Activated naive CD4-positive, alpha-beta T cell treated with anti-CD3 and anti-CD28 coated beads, Interleukin-2, amount 50 U/mL, for 16 hours (primary cell): ENCODE measurements around the gene ADGRA1.
"Not testable (repeated sequence)": the region's sequence is repeated elsewhere in the genome, so short reads cannot be mapped to it uniquely, and the experiment has no call there.

ENCODE experiments used
- DNase-seq: peaks from one replicate; pipeline ENCODE4 v3.0.0-alpha.2; 2020

The ADGRA1 gene

GRCh38 chr10:133151071-133151470, 63.3 kb downstream of the ADGRA1 start:
- DNase-seq: not testable (repeated sequence)

DNA sequence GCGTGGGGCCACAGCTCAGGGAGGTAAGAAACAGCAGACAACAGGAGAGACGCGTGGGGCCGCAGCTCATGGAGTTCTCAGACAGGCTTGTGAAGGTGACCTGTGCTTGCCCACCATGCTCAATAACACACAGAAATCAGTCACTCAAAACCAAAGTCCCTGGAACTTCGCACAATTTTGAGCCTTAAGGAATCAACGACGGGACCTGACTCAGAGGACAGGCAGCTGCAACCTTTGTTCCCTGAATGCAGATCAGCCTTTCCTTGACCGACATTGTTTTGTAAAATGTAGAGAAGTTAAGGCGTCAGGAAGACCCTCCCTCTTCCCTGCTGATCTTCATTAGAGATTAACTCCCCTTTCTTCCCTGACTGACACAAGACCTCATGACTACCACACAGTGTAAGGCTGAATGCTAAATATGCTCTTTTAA, 63.8 kb downstream of the ADGRA1 start:
- no peak for DNase-seq

DNA sequence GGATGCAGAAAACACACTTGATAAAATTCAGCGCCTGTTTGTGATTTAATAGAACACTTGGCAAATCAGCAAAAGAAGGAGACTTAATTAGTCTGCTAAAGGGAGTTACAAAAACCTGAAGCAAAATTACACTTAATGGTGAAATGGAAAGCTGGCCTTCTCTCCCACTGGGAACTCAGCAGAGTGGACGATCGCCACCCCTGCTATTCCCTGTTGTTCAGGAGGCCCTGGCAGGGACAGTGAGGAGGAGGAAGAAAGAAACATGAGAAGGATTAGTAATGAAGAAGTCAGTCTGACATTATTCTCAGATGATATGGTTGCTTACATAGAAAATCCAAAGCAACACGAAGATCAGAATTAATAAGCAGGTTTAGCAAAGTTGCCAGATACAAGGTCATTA, 66.7 kb downstream of the ADGRA1 start:
- no peak for DNase-seq

DNA sequence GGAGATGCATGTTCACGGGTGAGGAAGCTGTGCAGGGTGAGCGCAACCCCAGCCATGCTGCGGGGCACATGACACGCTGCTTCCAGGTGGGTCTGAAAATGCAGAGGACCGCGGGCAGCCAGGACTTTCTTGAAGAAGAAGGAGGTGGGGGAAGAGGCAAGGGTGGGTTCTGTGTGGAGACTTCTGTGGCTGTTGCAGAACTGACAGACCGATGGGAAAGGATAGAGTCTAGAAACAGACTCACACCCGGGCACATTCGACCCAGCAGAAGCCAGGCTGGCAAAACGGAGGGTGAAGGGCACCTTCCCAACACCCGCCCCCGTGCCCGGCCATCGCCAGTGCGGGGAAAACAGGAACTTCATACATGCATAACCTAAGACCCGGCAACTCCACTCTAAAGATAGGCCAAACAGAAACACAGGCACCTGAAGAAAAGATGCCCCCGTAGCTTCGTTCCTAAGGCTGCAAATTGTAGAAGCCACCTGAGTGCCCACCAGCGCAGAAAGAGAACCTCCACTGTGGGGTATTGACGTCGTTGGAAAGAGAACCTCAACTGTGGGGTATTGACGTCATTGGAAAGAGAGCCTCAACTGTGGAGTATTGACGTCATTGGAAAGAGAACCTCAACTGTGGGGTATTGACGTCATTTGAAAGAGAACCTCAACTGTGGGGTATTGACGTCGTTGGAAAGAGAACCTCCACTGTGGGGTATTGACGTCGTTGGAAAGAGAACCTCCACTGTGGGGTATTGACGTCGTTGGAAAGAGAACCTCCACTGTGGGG, 67.5 kb downstream of the ADGRA1 start:
- no peak for DNase-seq

DNA sequence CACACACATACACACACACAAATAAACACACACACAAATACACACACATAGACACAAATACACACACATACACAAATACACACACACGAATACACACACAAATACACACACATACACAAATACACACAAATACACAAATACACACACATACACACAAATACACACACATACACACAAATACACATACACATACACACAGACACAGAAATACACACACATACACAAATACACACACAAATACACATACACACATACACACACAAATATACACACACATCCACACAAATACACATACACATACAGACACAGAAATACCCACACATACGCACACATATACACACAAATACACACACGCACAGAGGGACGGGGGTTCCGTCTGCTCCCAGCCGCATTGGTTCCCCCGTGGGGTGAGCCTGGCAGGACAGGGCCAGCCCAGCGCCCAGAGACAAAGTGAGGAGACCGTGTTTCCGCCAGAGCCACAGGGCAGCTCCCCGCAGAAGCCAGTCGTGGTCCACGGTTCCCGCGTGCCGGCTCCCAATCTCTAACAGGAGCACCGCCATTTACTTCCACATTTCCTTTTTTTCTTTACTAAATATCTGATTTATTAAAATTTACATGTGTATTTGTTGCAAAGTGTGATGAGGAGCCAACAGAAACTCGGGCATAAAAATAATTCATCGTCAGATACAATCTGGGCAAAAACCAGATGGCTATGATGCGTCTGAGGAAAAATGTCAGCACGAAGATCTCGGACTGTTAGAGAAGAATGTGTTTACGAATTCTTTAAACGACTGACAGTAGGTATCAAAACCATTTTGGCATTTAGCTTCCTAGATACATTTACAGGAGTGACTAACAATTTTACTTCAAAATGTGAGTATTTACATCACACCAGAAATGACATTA, 69.2 kb downstream of the ADGRA1 start:
- DNase-seq: no peak

DNA sequence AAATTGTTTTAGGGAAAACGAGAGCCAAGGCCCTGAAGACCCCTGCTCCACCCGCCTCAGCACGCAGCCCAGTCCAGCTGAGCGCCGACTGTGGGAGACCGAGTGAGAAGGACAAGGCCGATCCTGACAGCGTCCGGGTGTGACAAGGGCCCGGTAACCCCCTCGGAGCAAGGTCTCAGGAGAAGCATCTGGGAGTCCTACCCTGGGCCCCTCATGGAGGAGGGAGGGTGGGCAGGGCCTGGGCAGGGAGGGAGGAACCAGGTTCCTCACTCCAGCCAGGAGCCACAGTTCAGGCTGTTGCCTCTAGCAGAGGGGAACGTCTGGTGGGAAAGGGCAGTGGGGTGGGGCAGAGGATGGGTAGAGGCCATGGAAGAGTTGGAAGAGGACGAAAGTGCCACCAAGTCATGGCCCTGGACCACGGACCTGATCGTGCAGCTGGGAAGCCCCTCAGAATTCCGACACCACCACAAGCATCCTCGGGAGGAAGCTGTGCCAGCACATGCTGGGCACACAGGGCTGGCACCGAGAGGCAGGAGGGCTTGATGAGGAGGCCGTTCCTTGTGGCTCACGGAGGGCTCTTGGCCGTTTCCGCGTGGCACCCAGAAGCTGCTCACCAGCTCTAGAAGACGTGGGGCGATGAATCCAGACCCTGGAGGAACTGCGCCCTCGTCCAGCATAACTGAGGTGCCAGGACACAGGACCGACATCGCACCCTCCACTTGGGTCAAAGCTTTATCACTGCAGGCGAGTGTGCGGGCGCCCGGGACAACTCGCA, 70.1 kb downstream of the ADGRA1 start:
- no peak for DNase-seq

- no peak for DNase-seq
Observed at GRCh38 chr10:133158437-133158755, 70.7 kb downstream of the ADGRA1 start.

- no peak for DNase-seq
Observed at GRCh38 chr10:133158756-133159610, 71.3 kb downstream of the ADGRA1 start.

GRCh38 chr10:133159611-133159949, 71.9 kb downstream of the ADGRA1 start:
- DNase-seq: no peak

DNA sequence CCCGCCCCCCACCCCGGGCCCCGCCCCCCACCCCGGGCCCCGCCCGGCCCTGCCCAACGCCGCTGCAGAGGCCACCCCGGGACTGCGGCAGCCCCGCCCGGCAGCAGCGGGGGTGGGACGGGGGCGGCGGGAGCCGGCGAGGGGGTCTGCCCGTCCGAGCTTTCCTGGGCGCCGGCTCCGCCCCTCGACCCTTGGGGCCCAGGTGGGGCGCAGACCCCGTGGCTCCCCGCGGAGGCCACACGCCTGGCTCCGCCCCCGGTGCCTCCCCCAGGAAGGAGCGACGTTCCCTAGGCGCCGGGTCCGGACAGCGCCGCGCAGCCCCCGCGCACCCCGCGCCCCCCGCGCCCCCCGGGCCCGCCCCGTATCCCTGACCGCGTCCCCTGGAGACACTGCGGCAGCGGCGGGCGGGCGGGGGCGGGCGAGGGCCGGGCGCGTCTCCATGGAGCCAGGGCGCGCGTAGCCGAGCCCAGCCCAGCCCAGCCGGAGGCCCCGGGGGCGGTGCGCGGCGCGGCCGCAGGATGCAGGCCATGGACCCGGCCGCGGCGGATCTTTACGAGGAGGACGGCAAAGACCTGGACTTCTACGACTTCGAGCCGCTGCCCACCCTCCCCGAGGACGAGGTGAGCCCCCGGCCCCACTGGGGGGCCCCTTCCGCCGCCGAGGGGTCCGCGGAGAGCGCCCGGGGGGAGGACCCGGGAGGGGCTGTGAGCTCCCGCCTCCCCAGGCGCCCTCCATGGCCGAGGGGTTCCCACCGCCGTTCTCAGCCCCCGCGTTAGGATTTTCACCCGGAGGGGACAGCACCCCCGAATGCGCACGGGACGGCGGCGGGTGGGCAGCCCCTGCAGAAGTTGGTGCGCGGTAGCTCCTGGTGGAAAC, 72.5 kb downstream of the ADGRA1 start, which contains the start of gene KNDC1:
Gene KNDC1, plus strand, starts transcription at position 270 of the 876 bp plus-strand sequence. Its CDS starts 249 bp downstream, at position 519.
- DNase-seq: no peak

- DNase-seq: no peak
Observed at GRCh38 chr10:133160826-133161471, 73.2 kb downstream of the ADGRA1 start.

DNA sequence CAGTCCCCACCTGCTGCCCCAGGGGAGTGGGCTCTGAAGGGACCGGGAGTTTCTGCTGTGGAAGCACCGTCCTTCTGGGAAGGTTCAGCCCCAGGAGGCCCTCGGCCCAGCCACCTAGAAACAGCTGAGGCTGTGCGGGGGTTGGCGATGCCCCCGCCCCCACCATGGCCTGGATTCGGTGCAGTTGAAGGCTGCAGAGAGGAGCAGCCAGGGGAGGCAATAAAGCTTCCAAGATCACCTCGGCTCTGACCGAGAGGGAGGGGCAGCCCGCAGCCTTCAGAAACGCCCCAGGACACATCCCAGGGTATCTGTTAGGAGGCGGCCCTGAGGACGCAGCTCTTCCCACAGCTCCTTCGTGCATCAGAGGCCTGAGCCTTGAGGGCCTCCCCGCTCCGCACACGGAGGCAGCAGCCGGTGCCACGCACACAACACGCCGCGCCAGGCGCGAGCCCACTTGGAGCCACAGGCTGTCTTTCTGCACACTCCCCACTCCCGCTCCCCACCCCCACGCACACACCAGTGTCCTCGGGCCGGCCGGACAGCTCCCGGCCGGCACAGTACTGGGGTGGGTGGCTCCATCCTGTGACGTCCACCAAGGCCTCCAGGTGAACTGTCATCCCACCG, 73.9 kb downstream of the ADGRA1 start:
- no peak for DNase-seq

DNA sequence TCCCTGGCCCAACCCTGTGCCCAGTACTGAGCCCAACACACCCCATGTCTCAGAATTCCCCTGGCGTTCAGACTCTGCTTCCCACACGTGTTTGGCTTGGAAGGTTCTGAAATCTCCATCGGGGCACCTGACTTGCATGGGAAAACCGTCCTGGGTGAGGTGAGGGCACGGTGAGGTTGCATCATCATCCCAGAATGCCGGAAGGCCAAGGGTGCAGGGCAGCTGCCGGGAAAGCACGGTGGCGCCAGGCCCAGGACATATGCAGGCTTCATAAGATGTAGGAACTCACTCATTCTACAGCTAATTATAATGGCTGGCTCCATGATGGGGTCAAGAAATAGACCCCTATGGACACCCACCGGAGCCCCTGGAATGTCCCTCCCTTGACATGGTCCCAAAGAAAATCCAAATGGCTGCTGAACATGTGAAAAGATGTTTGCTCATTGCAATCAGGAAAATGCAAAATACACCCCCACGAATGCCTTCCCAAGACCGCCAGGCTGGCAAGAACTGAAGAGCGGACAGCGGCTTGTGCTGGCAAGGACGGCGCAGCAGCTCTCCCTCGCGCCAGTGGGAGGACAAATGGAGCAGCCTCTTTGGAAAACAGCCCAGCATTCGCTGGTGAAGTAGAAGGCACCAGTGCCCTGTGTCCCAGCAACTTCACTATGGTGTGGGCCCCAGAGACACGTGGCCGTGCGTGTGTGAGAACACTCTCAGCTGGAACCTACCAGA, 74.6 kb downstream of the ADGRA1 start:
- no peak for DNase-seq

DNA sequence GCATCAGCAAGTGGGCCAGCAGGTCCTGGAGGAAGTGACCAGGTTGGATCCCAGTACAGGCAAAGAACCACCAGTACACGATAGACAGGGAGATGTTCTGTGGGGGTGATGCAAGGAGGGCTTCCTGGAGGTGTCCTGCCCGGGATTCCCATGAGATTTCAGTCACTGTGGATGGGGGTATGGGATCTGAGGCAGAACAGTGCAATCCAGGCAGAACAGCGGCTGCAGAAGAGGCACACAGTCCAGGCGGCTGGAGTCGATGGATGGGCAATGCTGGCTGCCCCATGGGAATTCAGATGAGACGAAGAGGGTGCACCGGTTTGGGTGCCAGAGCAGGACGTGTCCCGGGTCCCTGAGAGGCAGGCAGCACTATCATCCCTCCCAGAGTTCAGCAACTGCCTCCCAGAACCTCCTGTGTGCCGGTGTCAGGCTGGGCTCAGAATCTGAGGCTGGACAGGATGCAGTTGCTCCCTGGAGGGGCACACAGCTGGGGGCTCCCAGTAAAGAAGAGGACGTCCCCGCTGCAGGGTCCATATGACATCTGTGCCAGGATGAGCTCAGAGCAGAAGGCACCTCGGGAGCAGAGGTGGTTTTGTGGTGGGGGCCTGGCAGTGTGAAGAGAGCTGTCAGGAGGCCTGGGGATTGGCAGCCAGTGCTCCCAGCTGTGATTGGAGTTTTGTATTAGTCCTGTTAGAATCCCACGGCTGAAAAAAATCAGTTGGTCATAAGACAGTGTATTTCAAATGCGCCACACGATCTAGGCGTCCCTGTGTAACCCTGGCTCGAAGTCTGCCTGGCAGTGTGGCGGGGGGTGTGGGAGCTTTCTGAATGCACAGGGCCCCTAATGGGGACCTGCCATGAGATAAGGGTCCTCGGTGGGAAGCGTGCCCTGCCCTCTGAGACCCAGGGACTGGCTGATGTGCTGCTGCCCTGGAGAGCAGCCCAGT, 75.5 kb downstream of the ADGRA1 start:
- DNase-seq: no peak

DNA sequence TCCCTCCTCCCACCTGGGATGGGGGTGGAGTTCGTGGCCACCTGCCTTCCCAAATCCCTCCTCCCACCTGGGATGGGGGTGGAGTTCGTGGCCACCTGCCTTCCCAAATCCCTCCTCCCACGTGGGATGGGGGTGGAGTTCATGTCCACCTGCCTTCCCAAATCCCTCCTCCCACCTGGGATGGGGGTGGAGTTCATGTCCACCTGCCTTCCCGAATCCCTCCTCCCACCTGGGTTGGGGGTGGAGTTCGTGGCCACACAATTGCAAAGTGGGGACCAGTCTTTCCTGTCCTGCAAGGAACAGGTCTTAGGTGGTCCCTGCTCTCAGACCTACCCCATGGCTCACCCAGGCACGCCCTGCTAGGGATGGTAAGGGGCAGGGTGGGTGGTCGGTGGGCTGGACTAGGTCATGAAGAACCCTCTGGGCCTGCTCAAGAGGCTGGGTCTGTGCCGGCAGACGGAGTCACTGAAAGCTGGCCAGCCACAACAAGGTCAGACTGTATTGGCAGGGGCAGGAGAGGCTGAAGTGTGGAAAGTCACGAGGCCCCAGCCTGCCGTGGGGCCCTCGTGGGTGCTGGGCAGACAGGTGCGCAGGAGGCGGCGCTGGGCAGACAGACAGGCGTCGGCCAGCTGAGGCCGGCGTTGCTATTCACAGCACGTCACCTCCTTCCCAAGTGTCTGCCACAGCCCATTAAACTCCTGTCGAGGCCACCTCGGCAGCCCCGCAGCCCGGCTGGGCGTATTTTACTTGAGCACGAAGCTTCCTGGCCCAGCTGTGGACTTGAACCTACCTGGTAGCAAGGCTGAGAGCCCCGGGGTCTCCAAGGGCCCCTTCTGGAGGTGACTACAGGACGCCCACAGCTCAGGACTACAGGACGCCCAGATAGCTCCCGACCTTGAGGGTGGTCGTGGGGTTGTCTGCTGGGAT, 76.4 kb downstream of the ADGRA1 start:
- DNase-seq: no peak

DNA sequence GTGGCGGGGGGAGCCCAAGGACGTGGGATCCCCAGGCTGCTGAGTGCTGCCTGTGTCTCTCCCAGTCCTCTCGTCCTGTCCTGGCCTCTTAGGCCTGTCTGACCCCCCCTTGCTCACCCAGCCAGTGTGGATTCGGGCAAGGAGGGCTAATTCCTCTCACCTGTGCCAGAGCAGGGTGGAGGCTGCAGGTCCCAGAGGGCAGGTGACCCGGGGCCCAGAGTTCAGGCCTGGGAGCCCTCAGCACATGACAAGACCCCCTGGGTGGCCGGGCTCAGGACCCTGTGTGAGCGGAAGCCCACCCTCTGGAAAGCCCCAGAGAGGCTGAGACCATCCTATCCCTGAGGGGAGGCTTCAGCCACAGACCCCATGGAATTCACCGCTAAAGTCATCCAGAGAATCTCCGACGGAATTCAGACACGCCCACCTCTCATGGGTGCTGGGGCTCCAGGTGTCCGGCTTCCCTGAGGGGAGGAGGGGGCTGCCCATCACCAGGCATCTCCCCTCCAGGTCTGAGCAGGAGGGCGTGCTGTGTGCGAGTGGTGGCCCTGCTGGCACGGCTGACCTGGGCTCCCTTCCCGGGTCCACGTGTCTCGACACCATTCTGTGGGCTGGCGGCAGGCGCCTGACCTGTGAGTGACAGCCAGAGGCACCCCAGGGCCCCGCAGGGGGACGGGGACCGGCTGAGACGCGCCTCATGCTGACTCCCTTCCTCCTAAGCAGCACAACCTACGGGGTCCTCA, 77.3 kb downstream of the ADGRA1 start:
- no peak for DNase-seq
